Activated CD4-positive, alpha-beta T cell treated with anti-CD3 and anti-CD28 coated beads for 48 hours (primary cell): ENCODE measurements around the gene NUP43.
"Not testable (repeated sequence)": the region's sequence is repeated elsewhere in the genome, so short reads cannot be mapped to it uniquely, and the experiment has no call there.

Experiments
- DNase-seq: peaks from one replicate; pipeline ENCODE4 v3.0.0-alpha.2; 2020

The NUP43 gene

GRCh38 chr6:149686230-149686629 is 60.1 kb downstream of the NUP43 start:
- no peak for DNase-seq

- DNase-seq: no peak
Observed at GRCh38 chr6:149683256-149683859, 63.0 kb downstream of the NUP43 start.

GRCh38 chr6:149681845-149682244 is 64.5 kb downstream of the NUP43 start:
- DNase-seq: not testable (repeated sequence)

GRCh38 chr6:149681209-149681608 is 65.1 kb downstream of the NUP43 start:
- no peak for DNase-seq

- no peak for DNase-seq
Observed at GRCh38 chr6:149680503-149680902, 65.8 kb downstream of the NUP43 start.
